Measurements from ENCODE around the gene ETNK2.
A peak's percentile ranks its signal among the peaks of the same experiment; 100 is the strongest.

The ETNK2 gene

GRCh38 chr1:204178487-204179281, 26.8 kb upstream of the ETNK2 start:
- no peak for DNase-seq

- no peak for DNase-seq
Measured at GRCh38 chr1:204177133-204177532, 25.3 kb upstream of the ETNK2 start.

GRCh38 chr1:204176049-204176448, 24.2 kb upstream of the ETNK2 start:
- DNase-seq, result no peak

GRCh38 chr1:204174958-204175357, 23.1 kb upstream of the ETNK2 start:
- no peak for DNase-seq

- peak in 1 of 51 donors; percentile 20 for DNase-seq
Measured at GRCh38 chr1:204172404-204173029, 20.7 kb upstream of the ETNK2 start.

GRCh38 chr1:204171751-204172178, 19.9 kb upstream of the ETNK2 start:
- DNase-seq, result no peak

GRCh38 chr1:204170494-204171155, 18.8 kb upstream of the ETNK2 start:
- DNase-seq, result no peak

- DNase-seq, result no peak
Measured at GRCh38 chr1:204169858-204170257, 18.0 kb upstream of the ETNK2 start.

GRCh38 chr1:204167730-204168129, 15.9 kb upstream of the ETNK2 start:
- no peak for DNase-seq

- no peak for DNase-seq
Measured at GRCh38 chr1:204166219-204166618, 14.4 kb upstream of the ETNK2 start, which contains the start of gene REN. Gene REN (minus strand): TSS chr1:204166337. CDS start chr1:204166293, 44 bp downstream.

GRCh38 chr1:204162494-204163074, 10.7 kb upstream of the ETNK2 start:
- peak in 50 of 51 donors; percentile 6 to 84 (median 60) for DNase-seq

- no peak for DNase-seq
Measured at GRCh38 chr1:204161609-204162493, 10.0 kb upstream of the ETNK2 start.

- no peak for DNase-seq
Measured at GRCh38 chr1:204157962-204158361, 6.1 kb upstream of the ETNK2 start.

- no peak for DNase-seq
Measured at GRCh38 chr1:204155881-204156280, 4.0 kb upstream of the ETNK2 start.

GRCh38 chr1:204154568-204155255, 2.9 kb upstream of the ETNK2 start:
- no peak for DNase-seq

GRCh38 chr1:204153667-204154066, 1.8 kb upstream of the ETNK2 start:
- no peak for DNase-seq

- DNase-seq, result peak in 2 of 51 donors; percentile 43 to 54
Measured at GRCh38 chr1:204152310-204153044, 633 bp upstream of the ETNK2 start.

- DNase-seq, result peak in 10 of 51 donors; percentile 12 to 48 (median 19)
Measured at GRCh38 chr1:204150702-204151551, 917 bp downstream of the ETNK2 start.

Measured in hypothalamus (tissue), 51 donors.